Measurements from ENCODE around the gene PYROXD2. TPM values are rescaled to one million over a fixed set of nuclear protein-coding genes. Genes with fewer than 3 reads are reported as not detected.

PYROXD2 gene
- total RNA-seq, 1 donor from 2014 or later = 2.3 TPM

GRCh38 chr10:98416606-98417388 is 1.8 kb upstream of the PYROXD2 start:
- DNase-seq (ENCODE audit: low read depth in 2 of 2) = no peak

DNA sequence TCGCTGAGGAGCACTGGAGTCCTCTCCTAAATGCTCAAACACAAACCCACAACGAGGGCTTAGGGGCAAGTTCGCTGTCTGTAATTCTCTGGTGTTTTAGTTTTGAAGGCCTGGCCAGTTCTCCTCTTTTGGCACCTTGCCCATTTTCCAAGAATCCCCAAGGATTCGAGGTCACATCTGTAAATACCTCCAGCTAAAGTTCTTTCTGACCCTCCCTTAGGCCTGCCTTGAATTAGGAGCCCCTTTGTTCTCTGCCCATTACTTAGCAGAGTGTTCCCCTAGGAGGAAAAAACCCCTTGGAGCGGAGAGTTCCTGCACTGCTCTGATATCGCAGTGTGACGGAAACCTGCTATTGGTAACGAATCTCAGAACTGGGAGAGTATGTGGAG is 743 bp upstream of the PYROXD2 start:
- DNase-seq (ENCODE audit: low read depth in 2 of 2) = no peak

DNA sequence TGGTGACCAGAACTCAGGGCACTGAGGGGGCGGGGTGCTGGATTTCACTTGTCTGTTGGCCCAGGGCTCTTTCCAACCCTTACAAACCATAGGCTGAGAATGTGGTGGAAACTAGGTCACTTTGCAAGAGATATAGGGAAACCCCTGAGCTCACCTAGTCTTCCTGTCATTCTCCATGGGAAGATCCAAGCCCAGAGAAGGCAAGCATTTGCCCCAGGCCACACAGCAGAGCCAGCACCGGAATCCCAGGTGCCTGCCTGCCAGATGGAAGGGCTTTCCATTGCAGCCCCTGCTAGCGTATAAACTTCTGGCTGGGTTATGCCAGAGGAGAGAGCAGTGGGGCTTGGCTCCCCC is 427 bp downstream of the PYROXD2 start:
- DNase-seq (ENCODE audit: low read depth in 2 of 2) = no peak

DNA sequence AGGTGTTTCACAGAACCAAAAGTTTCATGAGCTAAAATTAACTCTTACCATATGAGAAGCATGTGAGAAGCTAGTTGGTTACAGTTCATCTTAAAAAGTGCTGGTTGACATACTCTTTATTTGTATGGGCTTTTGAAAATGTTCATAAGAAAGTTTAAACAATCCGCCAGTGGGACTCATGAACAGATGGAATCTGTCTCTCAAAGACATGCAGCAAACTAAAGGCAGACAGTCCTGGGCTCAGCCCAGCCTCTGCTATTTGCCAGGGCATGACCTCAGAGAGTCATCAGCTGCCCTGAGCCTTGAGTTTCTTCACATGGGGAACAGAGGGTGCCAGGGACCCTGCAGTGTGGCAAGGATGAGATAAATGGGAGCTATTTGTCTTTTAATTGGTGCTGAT is 3.2 kb downstream of the PYROXD2 start:
- DNase-seq (ENCODE audit: low read depth in 2 of 2) = no peak

- no peak for DNase-seq (ENCODE audit: low read depth in 2 of 2)
Observed at GRCh38 chr10:98411166-98411565, 3.8 kb downstream of the PYROXD2 start.

DNA sequence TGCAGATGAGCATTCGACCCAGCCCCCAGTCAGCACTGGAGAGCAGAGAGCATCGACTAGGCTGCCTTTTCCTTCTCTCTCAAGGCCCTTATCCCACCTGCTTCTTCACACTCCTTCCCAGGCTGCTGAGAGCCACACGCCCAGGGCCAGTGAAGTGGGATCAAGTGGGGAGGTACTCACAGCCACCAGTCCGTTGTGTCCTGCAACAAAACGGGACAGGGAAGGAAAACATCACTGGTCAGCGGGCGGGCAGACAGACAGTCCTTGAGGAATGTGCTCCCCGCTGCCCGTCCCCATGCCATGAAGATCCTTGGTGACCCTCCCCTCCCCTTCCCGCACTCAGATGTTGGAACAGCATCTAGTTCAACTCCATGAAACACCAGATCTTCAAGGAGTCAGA is 4.2 kb downstream of the PYROXD2 start:
- DNase-seq (ENCODE audit: low read depth in 2 of 2) = no peak

GRCh38 chr10:98410135-98410743 is 4.7 kb downstream of the PYROXD2 start:
- no peak for DNase-seq (ENCODE audit: low read depth in 2 of 2)

DNA sequence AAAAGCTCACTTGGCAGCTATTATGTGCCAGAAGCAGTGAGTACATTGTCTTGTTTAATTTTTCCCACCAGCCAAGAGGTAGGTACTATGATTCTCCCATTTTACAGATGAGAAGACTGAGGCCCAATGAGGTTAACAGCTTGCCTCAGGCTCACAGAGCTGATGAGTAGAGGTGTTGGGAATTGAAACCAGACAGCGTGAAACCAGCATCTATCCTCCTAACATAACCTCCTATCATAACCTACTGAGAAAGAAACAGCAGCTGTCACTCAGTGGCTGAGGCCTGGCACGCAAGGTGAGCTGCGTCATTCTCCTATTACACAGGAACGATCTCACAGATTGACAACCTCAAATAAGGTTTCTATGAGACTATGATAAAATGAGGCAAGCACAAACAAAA is 6.2 kb downstream of the PYROXD2 start:
- DNase-seq (ENCODE audit: low read depth in 2 of 2) = no peak

- DNase-seq (ENCODE audit: low read depth in 2 of 2) = no peak
Observed at GRCh38 chr10:98407744-98408241, 7.2 kb downstream of the PYROXD2 start.

- DNase-seq (ENCODE audit: low read depth in 2 of 2) = no peak
Observed at GRCh38 chr10:98407017-98407743, 7.8 kb downstream of the PYROXD2 start.

- no peak for DNase-seq (ENCODE audit: low read depth in 2 of 2)
Observed at GRCh38 chr10:98405422-98405821, 9.6 kb downstream of the PYROXD2 start.

- no peak for DNase-seq (ENCODE audit: low read depth in 2 of 2)
Observed at GRCh38 chr10:98404571-98405359, 10.2 kb downstream of the PYROXD2 start.

DNA sequence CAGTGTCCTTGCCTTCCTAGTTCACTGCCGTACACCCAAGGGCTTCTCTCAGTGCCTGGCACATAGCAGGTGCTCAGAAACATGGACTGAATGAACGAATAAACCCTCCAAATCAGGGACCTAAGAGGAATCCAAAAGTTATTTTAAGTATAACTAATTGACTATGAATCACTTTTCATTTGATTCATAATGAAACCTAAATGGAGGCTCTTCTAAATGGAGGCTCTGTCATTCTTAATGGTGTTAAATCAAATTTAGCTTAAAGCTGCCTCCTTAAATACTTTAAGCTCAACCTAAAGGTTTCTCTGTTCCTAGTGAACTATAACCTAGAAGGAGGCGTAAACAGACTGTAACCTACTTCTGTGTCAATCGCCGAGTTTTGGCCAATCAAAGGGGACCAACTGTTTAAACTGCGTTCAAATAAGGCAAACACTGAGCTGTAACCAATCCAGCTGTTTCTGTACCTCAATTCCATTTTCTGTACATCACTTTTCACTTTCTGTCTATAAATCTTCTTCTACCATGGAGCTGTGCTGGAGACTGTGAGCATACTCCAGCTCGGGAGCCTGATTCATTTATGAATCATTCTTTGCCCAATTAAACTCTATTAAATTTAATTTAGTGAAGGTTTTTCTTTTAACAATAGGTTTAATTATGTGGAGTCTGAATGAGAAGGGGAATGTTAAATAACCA is 11.0 kb downstream of the PYROXD2 start:
- DNase-seq (ENCODE audit: low read depth in 2 of 2) = no peak

DNA sequence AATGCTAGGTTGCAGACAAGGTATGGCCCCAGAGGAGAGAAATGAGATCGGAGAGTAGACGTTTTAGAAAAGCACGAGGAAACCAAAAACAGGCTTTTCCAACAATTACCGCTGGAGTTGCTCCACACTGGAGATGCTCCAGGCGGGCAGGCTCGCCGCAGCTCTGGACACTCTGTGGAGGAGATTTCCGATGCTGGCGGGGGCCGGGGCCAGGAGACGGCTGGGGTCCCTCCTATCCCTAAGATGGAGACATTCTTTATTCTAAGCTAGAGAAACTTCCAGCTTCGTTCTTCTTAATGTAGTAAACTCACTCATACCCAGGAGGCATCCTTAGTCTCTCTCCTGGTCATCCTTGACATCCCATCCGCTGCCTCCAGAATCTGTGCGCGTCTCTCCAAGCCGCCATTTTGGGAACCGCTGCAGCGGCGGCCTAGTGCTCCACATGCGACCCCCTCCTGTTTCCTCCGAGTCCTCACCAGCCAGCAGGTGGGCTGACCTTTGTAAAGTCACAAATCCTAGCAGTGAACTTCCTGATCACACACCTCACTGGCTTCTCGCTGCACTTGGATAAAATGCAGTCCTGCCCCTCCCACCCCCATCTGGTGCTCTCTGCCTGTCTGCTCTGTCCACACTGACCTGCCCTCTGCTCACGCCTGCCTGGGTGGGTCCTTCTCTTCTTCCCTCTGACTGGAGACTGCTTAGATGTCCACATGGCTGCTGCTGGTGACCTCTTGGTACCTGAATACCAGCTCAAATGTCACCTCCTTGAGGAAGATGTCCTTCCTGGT is 11.9 kb downstream of the PYROXD2 start:
- no peak for DNase-seq (ENCODE audit: low read depth in 2 of 2)

DNA sequence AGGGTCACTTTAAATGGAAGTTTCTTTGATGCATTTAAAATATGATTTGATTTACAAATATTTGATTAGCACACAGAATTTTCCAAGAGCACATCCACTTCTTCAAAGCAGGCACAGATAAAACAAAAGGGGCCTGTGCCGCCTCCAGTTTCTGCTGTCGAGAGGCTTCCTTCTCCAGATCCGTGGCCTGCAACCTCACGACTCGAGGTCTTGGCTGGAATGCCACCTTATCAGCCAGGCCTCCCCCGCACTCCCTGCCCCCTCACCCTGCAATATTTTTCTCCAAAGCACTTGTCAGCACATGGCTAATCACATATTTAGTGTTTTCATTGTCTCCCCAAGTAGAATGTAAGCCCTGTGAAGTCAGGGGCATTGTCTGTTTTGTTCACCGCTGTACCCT is 12.5 kb downstream of the PYROXD2 start:
- DNase-seq (ENCODE audit: low read depth in 2 of 2) = no peak

DNA sequence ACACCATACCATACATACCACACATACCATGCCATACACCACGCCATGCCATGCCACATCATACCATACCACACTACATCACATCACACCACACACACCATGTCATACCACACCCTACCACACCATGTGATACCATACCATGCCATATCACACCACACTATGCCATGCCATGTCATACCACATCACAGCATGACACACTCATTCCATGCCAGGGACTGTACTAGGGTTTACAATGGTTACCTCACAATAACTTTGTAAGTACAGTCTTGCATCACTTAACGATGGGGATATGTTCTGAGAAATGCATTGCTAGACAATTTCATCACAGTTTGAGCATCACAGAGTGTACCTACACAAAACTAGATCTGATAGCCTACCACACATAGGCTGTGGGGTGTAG is 14.5 kb downstream of the PYROXD2 start:
- no peak for DNase-seq (ENCODE audit: low read depth in 2 of 2)

GRCh38 chr10:98399784-98400183 is 15.2 kb downstream of the PYROXD2 start:
- no peak for DNase-seq (ENCODE audit: low read depth in 2 of 2)

DNA sequence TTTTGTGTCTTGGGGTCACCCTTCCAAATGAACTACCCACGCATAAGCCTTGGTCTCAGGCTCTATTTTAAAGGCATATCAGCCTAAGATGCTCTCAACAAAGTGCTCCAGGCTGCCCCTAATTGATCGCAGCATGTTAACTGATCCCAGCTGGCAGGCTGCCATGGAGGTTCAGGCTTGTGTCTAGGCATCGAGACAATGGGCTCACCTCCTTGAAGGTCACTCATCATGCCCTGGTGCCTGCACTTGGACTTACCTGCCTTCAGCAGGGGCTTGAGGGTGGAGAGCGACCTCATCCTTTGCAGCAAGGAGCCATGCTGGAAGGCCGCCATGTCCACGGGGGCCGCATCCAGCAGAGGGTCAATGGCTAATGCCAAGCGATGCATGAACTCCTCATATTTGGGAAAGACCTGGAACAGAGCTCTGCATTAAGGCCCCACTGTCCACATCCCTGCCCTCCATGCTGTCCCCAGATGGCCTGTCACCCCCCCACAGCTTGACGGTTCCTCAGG is 17.8 kb downstream of the PYROXD2 start:
- no peak for DNase-seq (ENCODE audit: low read depth in 2 of 2)

GRCh38 chr10:98396096-98397063 is 18.6 kb downstream of the PYROXD2 start:
- no peak for DNase-seq (ENCODE audit: low read depth in 2 of 2)

Data from dermis microvascular lymphatic vessel endothelial cell (primary cell).